H1 (cell line): ENCODE measurements around the gene C5orf15. TPM values are rescaled to one million over a fixed set of nuclear protein-coding genes. Genes with fewer than 3 reads are reported as not detected.
A peak's percentile ranks its signal among the peaks of the same experiment; 100 is the strongest.

ENCODE experiments used
- CTCF ChIA-PET: fragments of 300-600 bp; sonication (Branson Sonifier 250); formaldehyde crosslinking; loops from one replicate; lab custom pipeline; 2021; ENCODE audit not compliant: partially characterized antibody; lab: Charles Lee
- POLR2A ChIA-PET: fragments of 300-600 bp; sonication (Branson Sonifier 250); formaldehyde crosslinking; loops from one replicate; lab custom pipeline; 2021; ENCODE audit warnings: inconsistent platforms; ENCODE audit not compliant: partially characterized antibody; lab: Charles Lee
- DNase-seq, 2 experiments: peaks; one replicate each; pipeline versions ENCODE4 v3.0.0 to v3.0.0-alpha.2; 2010 to 2022; ENCODE audit warnings: low spot score in 2 of 2, low read depth in 1 of 2, mixed read lengths in 1 of 2
- FAIRE-seq: peaks from 2 replicates; lab custom pipeline; 2011; peaks lifted over from hg19 to GRCh38; lab: Jason Lieb, UNC
- H2AFZ ChIP-seq: 2 replicates; pipeline ENCODE4 v1.8.1; 2012; ENCODE audit warnings: low read length, inconsistent platforms
- H2AK5ac ChIP-seq: 2 replicates; pipeline ENCODE4 v1.6.1; 2013; ENCODE audit warnings: low read depth, low read length
- H2BK120ac ChIP-seq: replicated peaks from 2 replicates; pipeline ENCODE3; 2013; ENCODE audit warnings: low read depth, low read length, inconsistent platforms
- H2BK12ac ChIP-seq: 2 replicates; pipeline ENCODE4 v1.6.1; 2013; ENCODE audit warnings: low read depth, low read length
- H2BK15ac ChIP-seq: 2 replicates; pipeline ENCODE4 v1.6.1; 2013; ENCODE audit warnings: low read length
- H2BK20ac ChIP-seq: 2 replicates; pipeline ENCODE4 v1.6.1; 2013; ENCODE audit warnings: low read length
- H2BK5ac ChIP-seq: 2 replicates; pipeline ENCODE4 v1.6.1; 2013; ENCODE audit warnings: low read depth, low read length
- H3K14ac ChIP-seq: 2 replicates; pipeline ENCODE4 v1.6.1; 2013; ENCODE audit warnings: inconsistent platforms; ENCODE audit not compliant: insufficient read length
- H3K18ac ChIP-seq: 2 replicates; pipeline ENCODE4 v1.6.1; 2013; ENCODE audit warnings: low read length; ENCODE audit errors: extremely low read depth
- H3K23ac ChIP-seq: 2 replicates; pipeline ENCODE4 v1.6.1; 2013; ENCODE audit warnings: inconsistent platforms; ENCODE audit not compliant: insufficient read length
- H3K23me2 ChIP-seq: 2 replicates; pipeline ENCODE4 v1.6.1; 2013; ENCODE audit warnings: low read depth, low read length
- H3K27ac ChIP-seq: 2 replicates; pipeline ENCODE4 v1.6.1; 2011; ENCODE audit warnings: low read depth, low read length, inconsistent platforms
- H3K27me3 ChIP-seq, 4 experiments: replicated peaks in 1 of 4; 1 replicate in 1 of 4; 2 replicates in 3 of 4; pipeline versions ENCODE4 v1.6.1 to v1.8.1; 2011 to 2013; ENCODE audit warnings: low read length in 3 of 4, mild to moderate bottlenecking in 3 of 4, inconsistent platforms in 2 of 4, mixed read lengths in 2 of 4, moderate library complexity in 1 of 4; ENCODE audit not compliant: control insufficient read depth in 3 of 4, insufficient read depth in 3 of 4; ENCODE audit errors: extremely low read depth in 1 of 4
- H3K36me3 ChIP-seq, 4 experiments: 2 replicates each; pipeline versions ENCODE4 v1.6.1 to v1.8.1; 2011 to 2013; ENCODE audit warnings: mild to moderate bottlenecking in 4 of 4, low read length in 3 of 4, moderate library complexity in 2 of 4, control low read depth in 1 of 4, inconsistent platforms in 1 of 4; ENCODE audit not compliant: insufficient read depth in 4 of 4, control insufficient read depth in 2 of 4
- H3K4ac ChIP-seq: replicated peaks from 2 replicates; pipeline ENCODE3; 2013; ENCODE audit warnings: low read length, low read depth, mixed read lengths, inconsistent platforms; ENCODE audit not compliant: insufficient read length
- H3K4me1 ChIP-seq, 4 experiments: replicated peaks in 1 of 4; 1 replicate in 1 of 4; 2 replicates in 3 of 4; pipeline versions ENCODE4 v1.6.1 to v1.8.1; 2011 to 2013; ENCODE audit warnings: low read length in 3 of 4, inconsistent platforms in 2 of 4, mixed read lengths in 1 of 4; ENCODE audit not compliant: insufficient read depth in 4 of 4, control insufficient read depth in 3 of 4
- H3K4me2 ChIP-seq, 2 experiments: 2 replicates each; pipeline versions ENCODE4 v1.6.1 to v1.8.1; 2011 to 2013; ENCODE audit warnings: low read depth in 2 of 2, low read length in 2 of 2, control low read depth in 1 of 2, inconsistent platforms in 1 of 2, mild to moderate bottlenecking in 1 of 2; ENCODE audit not compliant: insufficient read depth in 1 of 2
- H3K4me3 ChIP-seq, 4 experiments: fragments of 200-600, 300-600 bp in 1 of 4; sonication (generic), shearing (Covaris generic), sonication (Bioruptor Twin) in 1 of 4; 2 replicates each; pipeline versions ENCODE4 v1.5.1 to v1.8.1; 2011 to 2016; ENCODE audit warnings: low read length in 4 of 4, low read depth in 3 of 4, control low read depth in 2 of 4, inconsistent platforms in 2 of 4, mild to moderate bottlenecking in 2 of 4, mixed read lengths in 1 of 4, moderate library complexity in 1 of 4; ENCODE audit not compliant: insufficient read depth in 2 of 4; ENCODE audit errors: extremely low read depth in 1 of 4
- H3K56ac ChIP-seq: replicated peaks from 2 replicates; pipeline ENCODE3; 2013; ENCODE audit warnings: low read depth, mild to moderate bottlenecking, mixed read lengths, low read length, inconsistent platforms; ENCODE audit not compliant: insufficient read length
- H3K79me1 ChIP-seq: 2 replicates; pipeline ENCODE4 v1.6.1; 2013; ENCODE audit warnings: low read depth, low read length, control low read depth
- H3K79me2 ChIP-seq, 2 experiments: 2 replicates each; pipeline versions ENCODE4 v1.6.1 to v1.8.1; 2012 to 2013; ENCODE audit warnings: low read length in 2 of 2, mild to moderate bottlenecking in 2 of 2, inconsistent platforms in 1 of 2; ENCODE audit not compliant: insufficient read depth in 2 of 2, control insufficient read depth in 1 of 2
- H3K9ac ChIP-seq, 4 experiments: replicated peaks in 1 of 4; 1 replicate in 1 of 4; 2 replicates in 3 of 4; pipeline versions ENCODE4 v1.6.1 to v1.8.1; 2011 to 2013; ENCODE audit warnings: low read depth in 3 of 4, low read length in 3 of 4, control low read depth in 2 of 4, mild to moderate bottlenecking in 2 of 4, moderate library complexity in 2 of 4, inconsistent platforms in 1 of 4; ENCODE audit errors: extremely low read depth in 1 of 4
- H3K9me3 ChIP-seq, 2 experiments: 2 replicates each; pipeline versions ENCODE4 v1.6.1 to v1.8.1; 2012 to 2013; ENCODE audit warnings: mild to moderate bottlenecking in 2 of 2, moderate library complexity in 2 of 2, control low read depth in 1 of 2, inconsistent platforms in 1 of 2, low read depth in 1 of 2, low read length in 1 of 2, mixed read lengths in 1 of 2; ENCODE audit not compliant: insufficient read depth in 2 of 2
- H4K20me1 ChIP-seq, 2 experiments: replicated peaks in 1 of 2; 2 replicates each; pipeline versions ENCODE3 to v1.8.1; 2011 to 2013; ENCODE audit warnings: inconsistent platforms in 2 of 2, low read length in 2 of 2, mild to moderate bottlenecking in 1 of 2; ENCODE audit not compliant: insufficient read depth in 2 of 2, control insufficient read depth in 1 of 2
- H4K5ac ChIP-seq: 2 replicates; pipeline ENCODE4 v1.6.1; 2013; ENCODE audit warnings: low read length, low read depth, mixed read lengths, inconsistent platforms; ENCODE audit not compliant: insufficient read length
- H4K8ac ChIP-seq: 2 replicates; pipeline ENCODE4 v1.8.0; 2013; ENCODE audit warnings: mild to moderate bottlenecking, moderate library complexity, low read length, inconsistent platforms; ENCODE audit not compliant: insufficient read depth; ENCODE audit errors: extremely low read depth
- H4K91ac ChIP-seq: replicated peaks from 2 replicates; pipeline ENCODE3; 2013; ENCODE audit warnings: low read length, mixed read lengths, inconsistent platforms; ENCODE audit not compliant: insufficient read length
- BACH1 ChIP-seq: IDR thresholded peaks from 2 replicates; pipeline ENCODE4 v1.6.1; 2012; ENCODE audit warnings: low read length, improper control_type of control experiment
- JUND ChIP-seq: IDR thresholded peaks from 2 replicates; pipeline ENCODE4 v1.6.1; 2011; ENCODE audit warnings: mild to moderate bottlenecking, improper control_type of control experiment, low read length
- RAD21 ChIP-seq, 2 experiments: IDR thresholded peaks in 1 of 2; conservative IDR thresholded peaks in 1 of 2; 2 replicates each; pipeline ENCODE4 v1.6.1; 2011; ENCODE audit warnings: low read depth in 2 of 2, low read length in 2 of 2, improper control_type of control experiment in 1 of 2, inconsistent platforms in 1 of 2, mild to moderate bottlenecking in 1 of 2, moderate library complexity in 1 of 2
- WGBS, 2 experiments: shearing (Covaris generic) in 1 of 2; methylation state at CpG; one replicate each; pipeline versions ENCODE4 v1.1.6 to v1.1.7; 2013 to 2015; ENCODE audit warnings: low lambda C conversion rate in 2 of 2, mixed read lengths in 2 of 2, inconsistent platforms in 1 of 2, low coverage in 1 of 2, missing lambda C conversion rate in 1 of 2; ENCODE audit not compliant: insufficient replicate concordance in 2 of 2, insufficient coverage in 1 of 2, insufficient read length in 1 of 2; ENCODE audit errors: extremely low coverage in 1 of 2, missing lambda C conversion rate in 1 of 2; 5-methylcytosine and 5-hydroxymethylcytosine counted together
- polyA plus RNA-seq, 7 experiments: library from polyadenylated mRNA; depleted of rRNA in 3 of 7; stranded (reverse) in 5 of 7; unstranded in 2 of 7; fragments of >200 nt in 5 of 7; fragments of 200-250 nt in 2 of 7; gene quantifications; 1 replicate in 5 of 7; 2 replicates in 1 of 7; 4 replicates in 1 of 7; pipeline versions ENCODE4 v1.2.1 to v1.2.3, GENCODE V29; 2011 to 2013; ENCODE audit warnings: missing spikeins in 2 of 7, mixed read lengths in 2 of 7
- total RNA-seq: library from RNA; stranded (reverse); fragmentation: NEBNext Ultra II Directional; extraction: Animal tissue kit (Norgen Biotek cat#: 25700); gene quantifications from 2 replicates; pipeline ENCODE4 v1.2.1, GENCODE V29; 2021

Gene C5orf15
- total and polyA plus RNA-seq, 2 of the 8 experiments (the other 6 are each of a cell fraction or from before 2014, with no cell fraction given): 31.7 to 39.3 TPM

DNA sequence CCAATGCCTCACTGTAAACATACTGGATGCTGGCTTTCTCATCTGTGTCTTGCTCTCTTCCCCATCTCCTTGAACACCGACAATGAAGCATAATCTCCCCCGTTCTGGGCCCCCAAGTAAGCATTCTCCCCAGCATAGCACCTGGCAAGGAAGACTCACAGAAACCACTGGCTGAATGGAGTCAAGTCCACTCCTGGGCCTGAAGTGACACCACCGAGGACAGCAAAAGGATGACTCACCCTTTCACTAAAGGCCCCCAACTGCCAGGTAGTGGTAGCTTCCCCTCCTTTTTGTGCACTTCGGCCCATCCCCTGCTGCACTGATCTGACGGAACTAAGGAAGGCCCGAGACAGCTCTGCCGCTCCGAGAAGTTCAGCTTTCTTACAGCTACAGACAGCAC, 26.9 kb upstream of the C5orf15 start:
- 75% methylated on average over 8 of the region's 8 CpGs; no CpG with 5 or more reads in 1 of the 2 experiments for WGBS, 2 experiments
- Histone ChIP-seq H3K79me2 (peaks cover 54 to 96% of the 10 kb centered on the region in 2 experiments), H2AK5ac (no peak overlapping the region), H3K79me1 (peaks cover 15% of the 10 kb centered on the region), H3K23ac (no peak overlapping the region), H2BK12ac (no peak overlapping the region), H3K4ac (no peak overlapping the region), H4K20me1 (peaks cover 55 to 59% of the 10 kb centered on the region in 2 experiments), H3K18ac (no peak overlapping the region), H3K4me1 (peaks cover 8 to 23% (median 15%) of the 10 kb centered on the region in 4 experiments), H4K5ac (no peak overlapping the region), H3K56ac (no peak overlapping the region), H2BK120ac (no peak overlapping the region), H3K4me2 (peak overlapping the region; percentile 25 to 36; a peak in 2 of 4 replicates), H2AFZ (no peak overlapping the region), H3K27ac (no peak overlapping the region), H2BK5ac (no peak overlapping the region), H3K9ac (no peak overlapping the region), H3K23me2 (no peaks in the 10 kb centered on the region), H3K9me3 (no peaks in the 10 kb centered on the region), H3K36me3 (peaks cover 6 to 12% (median 9%) of the 10 kb centered on the region in 4 experiments), H2BK15ac (no peak overlapping the region), H3K4me3 (no peak overlapping the region), H3K14ac (no peak overlapping the region), H2BK20ac (no peak overlapping the region), H4K8ac (no peak overlapping the region), H3K27me3 (no peaks in the 10 kb centered on the region), H4K91ac (no peak overlapping the region)
- no peak for DNase-seq
- ChIA-PET POLR2A (interaction anchor here (1.3 to 1.7 kb wide), 2 partner anchors 8 to 10 kb away, joined by 4 to 10 read pairs; partner anchors contain the start of gene VDAC1), CTCF (interaction anchor here (0.7 to 9.3 kb wide), 14 partner anchors 8 to 595 kb away, joined by 3 to 160 read pairs (median 6); partner anchors contain the start of gene VDAC1)
- no peak for FAIRE-seq
- TF ChIP-seq RAD21 (IDR thresholded peaks at IDR 0.05 in 1 of 2, conservative IDR thresholded peaks at IDR 0.05 in 1 of 2; ENCODE audit: low read depth in 2 of 2, low read length in 2 of 2): no peak
- no peak for TF ChIP-seq BACH1
- TF ChIP-seq JUND: peak; percentile 74; the same call in 1 of the 2 replicates
